ENCODE measurements around the gene BHLHE40.

DNA sequence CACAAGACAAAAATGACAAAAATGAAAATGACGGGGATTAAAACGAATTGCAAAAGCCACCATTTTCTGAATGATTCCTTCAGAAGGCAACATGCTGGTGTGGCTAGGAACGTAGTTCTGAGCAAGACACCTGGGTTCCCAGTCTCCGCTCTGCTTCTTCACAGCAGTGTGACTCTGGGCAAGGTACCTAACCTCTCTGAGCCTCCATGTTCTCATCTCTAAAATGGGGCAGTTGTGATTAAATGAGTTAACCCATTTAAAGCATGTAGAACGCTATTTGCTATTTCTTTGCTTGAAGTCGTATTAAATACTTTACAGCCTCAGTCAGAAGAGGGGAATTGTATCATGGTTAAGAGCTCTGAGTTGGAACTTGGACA lies 23.6 kb downstream of the BHLHE40 start:
- TF ChIP-seq CTCF (IDR thresholded peaks at IDR 0.05; ENCODE audit: low read length) (no peak), EZH2 (optimal IDR thresholded peaks at IDR 0.05; ENCODE audit: low read depth, low read length) (no peak), EZH2phosphoT487 (IDR thresholded peaks at IDR 0.05; ENCODE audit: low read length) (no peak)
